ENCODE data around the gene IGDCC3. TPM values are rescaled to one million over a fixed set of nuclear protein-coding genes. Genes with fewer than 3 reads are reported as not detected.

The IGDCC3 gene
- total and polyA plus RNA-seq, 2 donors = 0.13 to 1.4 TPM

- DNase-seq (ENCODE audit: extremely low spot score) = no peak
- Histone ChIP-seq H3K4me1 (ENCODE audit: insufficient read depth) (no peaks in the 10 kb centered on the region), H3K27ac (ENCODE audit: low read depth) (no peak overlapping the region), H3K36me3 (ENCODE audit: insufficient read depth) (no peaks in the 10 kb centered on the region), H3K4me3 (ENCODE audit: low read depth, low read length) (peak overlapping the region; percentile 73)
- WGBS = under 1% methylated on average over 21 of the region's 21 CpGs
Observed at GRCh38 chr15:65376767-65377104, 1.1 kb downstream of the IGDCC3 start.

GRCh38 chr15:65375871-65376607, 1.8 kb downstream of the IGDCC3 start:
- H3K27ac ChIP-seq (ENCODE audit: low read depth) = no peak overlapping the region
- no peak overlapping the region for H3K4me3 ChIP-seq (ENCODE audit: low read depth, low read length)
- WGBS = 16% methylated on average over 9 of the region's 9 CpGs
- no peaks in the 10 kb centered on the region for H3K4me1 ChIP-seq (ENCODE audit: insufficient read depth)
- no peak for DNase-seq (ENCODE audit: extremely low spot score)
- H3K36me3 ChIP-seq (ENCODE audit: insufficient read depth) = no peaks in the 10 kb centered on the region

- Histone ChIP-seq H3K36me3 (ENCODE audit: insufficient read depth) (no peaks in the 10 kb centered on the region), H3K4me1 (ENCODE audit: insufficient read depth) (no peaks in the 10 kb centered on the region), H3K4me3 (ENCODE audit: low read depth, low read length) (no peak overlapping the region), H3K27ac (ENCODE audit: low read depth) (no peak overlapping the region)
- WGBS = 92% methylated on average over 14 of the region's 14 CpGs
- no peak for DNase-seq (ENCODE audit: extremely low spot score)
Observed at GRCh38 chr15:65374821-65375401, 2.9 kb downstream of the IGDCC3 start.

GRCh38 chr15:65374334-65374733, 3.5 kb downstream of the IGDCC3 start:
- Histone ChIP-seq H3K36me3 (ENCODE audit: insufficient read depth) (no peaks in the 10 kb centered on the region), H3K27ac (ENCODE audit: low read depth) (no peak overlapping the region), H3K4me1 (ENCODE audit: insufficient read depth) (no peaks in the 10 kb centered on the region), H3K4me3 (ENCODE audit: low read depth, low read length) (no peak overlapping the region)
- DNase-seq (ENCODE audit: extremely low spot score) = no peak
- WGBS = 96% methylated on average over 3 of the region's 3 CpGs

GRCh38 chr15:65373163-65373651, 4.6 kb downstream of the IGDCC3 start:
- Histone ChIP-seq H3K4me3 (ENCODE audit: low read depth, low read length) (no peak overlapping the region), H3K27ac (ENCODE audit: low read depth) (no peak overlapping the region), H3K4me1 (ENCODE audit: insufficient read depth) (no peaks in the 10 kb centered on the region), H3K36me3 (ENCODE audit: insufficient read depth) (no peaks in the 10 kb centered on the region)
- no peak for DNase-seq (ENCODE audit: extremely low spot score)
- 74% methylated on average over 11 of the region's 11 CpGs for WGBS

GRCh38 chr15:65372787-65373067, 5.1 kb downstream of the IGDCC3 start:
- no peak overlapping the region for H3K4me3 ChIP-seq (ENCODE audit: low read depth, low read length)
- DNase-seq (ENCODE audit: extremely low spot score) = no peak
- no peaks in the 10 kb centered on the region for H3K4me1 ChIP-seq (ENCODE audit: insufficient read depth)
- H3K27ac ChIP-seq (ENCODE audit: low read depth) = no peak overlapping the region
- no peaks in the 10 kb centered on the region for H3K36me3 ChIP-seq (ENCODE audit: insufficient read depth)
- 89% methylated on average over 4 of the region's 4 CpGs for WGBS

GRCh38 chr15:65371976-65372786, 5.6 kb downstream of the IGDCC3 start:
- H3K36me3 ChIP-seq (ENCODE audit: insufficient read depth) = no peaks in the 10 kb centered on the region
- H3K27ac ChIP-seq (ENCODE audit: low read depth) = no peak overlapping the region
- 92% methylated on average over 21 of the region's 21 CpGs for WGBS
- no peaks in the 10 kb centered on the region for H3K4me1 ChIP-seq (ENCODE audit: insufficient read depth)
- no peak overlapping the region for H3K4me3 ChIP-seq (ENCODE audit: low read depth, low read length)
- no peak for DNase-seq (ENCODE audit: extremely low spot score)

- DNase-seq (ENCODE audit: extremely low spot score) = no peak
- H3K4me1 ChIP-seq (ENCODE audit: insufficient read depth) = no peaks in the 10 kb centered on the region
- H3K4me3 ChIP-seq (ENCODE audit: low read depth, low read length) = no peak overlapping the region
- H3K27ac ChIP-seq (ENCODE audit: low read depth) = no peak overlapping the region
- no peaks in the 10 kb centered on the region for H3K36me3 ChIP-seq (ENCODE audit: insufficient read depth)
Observed at GRCh38 chr15:65370885-65371284, 6.9 kb downstream of the IGDCC3 start.

- no peaks in the 10 kb centered on the region for H3K36me3 ChIP-seq (ENCODE audit: insufficient read depth)
- no peak for DNase-seq (ENCODE audit: extremely low spot score)
- no peak overlapping the region for H3K27ac ChIP-seq (ENCODE audit: low read depth)
- no peak overlapping the region for H3K4me3 ChIP-seq (ENCODE audit: low read depth, low read length)
- no peaks in the 10 kb centered on the region for H3K4me1 ChIP-seq (ENCODE audit: insufficient read depth)
- WGBS = 93% methylated on average over 3 of the region's 3 CpGs
Observed at GRCh38 chr15:65369651-65370050, 8.2 kb downstream of the IGDCC3 start.

GRCh38 chr15:65369212-65369547, 8.6 kb downstream of the IGDCC3 start:
- WGBS = 86% methylated on average over 3 of the region's 3 CpGs
- no peak for DNase-seq (ENCODE audit: extremely low spot score)
- H3K27ac ChIP-seq (ENCODE audit: low read depth) = no peak overlapping the region
- H3K4me1 ChIP-seq (ENCODE audit: insufficient read depth) = no peaks in the 10 kb centered on the region
- H3K4me3 ChIP-seq (ENCODE audit: low read depth, low read length) = no peak overlapping the region
- no peaks in the 10 kb centered on the region for H3K36me3 ChIP-seq (ENCODE audit: insufficient read depth)

GRCh38 chr15:65368302-65369211, 9.2 kb downstream of the IGDCC3 start:
- Histone ChIP-seq H3K36me3 (ENCODE audit: insufficient read depth) (no peaks in the 10 kb centered on the region), H3K4me3 (ENCODE audit: low read depth, low read length) (no peak overlapping the region), H3K4me1 (ENCODE audit: insufficient read depth) (no peaks in the 10 kb centered on the region), H3K27ac (ENCODE audit: low read depth) (no peak overlapping the region)
- 63% methylated on average over 12 of the region's 12 CpGs for WGBS
- no peak for DNase-seq (ENCODE audit: extremely low spot score)

GRCh38 chr15:65366122-65366892, 11.5 kb downstream of the IGDCC3 start:
- DNase-seq (ENCODE audit: extremely low spot score) = no peak
- Histone ChIP-seq H3K27ac (ENCODE audit: low read depth) (no peak overlapping the region), H3K4me1 (ENCODE audit: insufficient read depth) (no peaks in the 10 kb centered on the region), H3K4me3 (ENCODE audit: low read depth, low read length) (no peak overlapping the region), H3K36me3 (ENCODE audit: insufficient read depth) (no peaks in the 10 kb centered on the region)
- WGBS = 88% methylated on average over 7 of the region's 7 CpGs

GRCh38 chr15:65365229-65365628, 12.6 kb downstream of the IGDCC3 start:
- Histone ChIP-seq H3K4me3 (ENCODE audit: low read depth, low read length) (no peak overlapping the region), H3K36me3 (ENCODE audit: insufficient read depth) (no peaks in the 10 kb centered on the region), H3K4me1 (ENCODE audit: insufficient read depth) (no peaks in the 10 kb centered on the region), H3K27ac (ENCODE audit: low read depth) (no peak overlapping the region)
- no peak for DNase-seq (ENCODE audit: extremely low spot score)
- 61% methylated on average over 2 of the region's 2 CpGs for WGBS

Measured in urinary bladder (tissue), 4 donors.